ENCODE data around the gene MVD. TPM values are rescaled to one million over a fixed set of nuclear protein-coding genes. Genes with fewer than 3 reads are reported as not detected.
A peak's percentile ranks its signal among the peaks of the same experiment; 100 is the strongest.

Gene MVD
- total and polyA plus RNA-seq, 2 of the 13 experiments (the other 11 are each of a cell fraction or from before 2014, with no cell fraction given): 28.1 to 187 TPM

GRCh38 chr16:88685156-88686061, 22.5 kb upstream of the MVD start (continued):
- no peak for TF ChIP-seq ZSCAN5A (CRISPR knock-in tag; IDR thresholded peaks at IDR 0.05; ENCODE audit: borderline replicate concordance)
- no peak for TF ChIP-seq RERE (CRISPR knock-in tag; IDR thresholded peaks at IDR 0.05; ENCODE audit: low read depth)
- TF ChIP-seq ZBTB46 (CRISPR knock-in tag; IDR thresholded peaks at IDR 0.05; ENCODE audit: borderline replicate concordance): no peak
- TF ChIP-seq ADNP (CRISPR knock-in tag; IDR thresholded peaks at IDR 0.05): no peak
- TF ChIP-seq HNRNPUL1 (IDR thresholded peaks at IDR 0.05; ENCODE audit: low read depth, low read length): no peak
- TF ChIP-seq THAP9 (CRISPR knock-in tag; IDR thresholded peaks at IDR 0.05; ENCODE audit: borderline replicate concordance): peak; percentile 50; the same call in 1 of the 2 replicates
- no peak for TF ChIP-seq LCORL (IDR thresholded peaks at IDR 0.05)
- TF ChIP-seq LCORL (CRISPR knock-in tag; IDR thresholded peaks at IDR 0.05): peak; percentile 28; the same call in 1 of the 2 replicates

Data from HepG2 (cell line).